Measurements from ENCODE around the gene NOTCH2.

The NOTCH2 gene

GRCh38 chr1:119947468-119947867 is 122.0 kb downstream of the NOTCH2 start:
- Histone ChIP-seq H3K36me3 (peaks cover 43 to 99% (median 62%) of the 10 kb centered on the region in 11 experiments), H3K27me3 (peaks cover 0 to 2% (median 0%) of the 10 kb centered on the region in 11 experiments; a peak in 1 of 22 replicates), H4K20me1 (peaks cover 0 to 87% (median 0%) of the 10 kb centered on the region in 11 experiments; a peak in 7 of 22 replicates), H3K9me3 (replicated peaks in 1 of 11) (peaks cover 0 to 6% (median 0%) of the 10 kb centered on the region in 11 experiments; a peak in 3 of 22 replicates), H3K9ac (no peak overlapping the region), H3K4me2 (no peak overlapping the region), H3K27ac (no peak overlapping the region), H3K4me3 (no peak overlapping the region), H3K4me1 (peaks cover 0 to 6% (median 0%) of the 10 kb centered on the region in 10 experiments; a peak in 1 of 20 replicates)
- no peak for TF ChIP-seq Cebpa-rat (IDR thresholded peaks at IDR 0.05)

GRCh38 chr1:119946724-119947123 is 122.7 kb downstream of the NOTCH2 start:
- Histone ChIP-seq H3K4me1 (peaks cover 0 to 6% (median 0%) of the 10 kb centered on the region in 10 experiments; a peak in 1 of 20 replicates), H3K4me2 (no peak overlapping the region), H3K36me3 (peaks cover 37 to 99% (median 60%) of the 10 kb centered on the region in 11 experiments), H3K27ac (no peak overlapping the region), H4K20me1 (peaks cover 0 to 89% (median 0%) of the 10 kb centered on the region in 11 experiments; a peak in 7 of 22 replicates), H3K27me3 (no peaks in the 10 kb centered on the region), H3K9me3 (replicated peaks in 1 of 11) (peaks cover 0 to 6% (median 0%) of the 10 kb centered on the region in 11 experiments; a peak in 3 of 22 replicates), H3K9ac (no peak overlapping the region), H3K4me3 (no peak overlapping the region)
- no peak for TF ChIP-seq Cebpa-rat (IDR thresholded peaks at IDR 0.05)

- Histone ChIP-seq H4K20me1 (peaks cover 0 to 89% (median 0%) of the 10 kb centered on the region in 11 experiments; a peak in 7 of 22 replicates), H3K4me3 (no peak overlapping the region), H3K27ac (no peak overlapping the region), H3K9ac (no peak overlapping the region), H3K27me3 (no peaks in the 10 kb centered on the region), H3K36me3 (peaks cover 37 to 99% (median 62%) of the 10 kb centered on the region in 11 experiments), H3K4me2 (no peak overlapping the region), H3K9me3 (replicated peaks in 1 of 11) (peaks cover 0 to 6% (median 0%) of the 10 kb centered on the region in 11 experiments; a peak in 3 of 22 replicates), H3K4me1 (peaks cover 0 to 6% (median 0%) of the 10 kb centered on the region in 10 experiments; a peak in 1 of 20 replicates)
- TF ChIP-seq Cebpa-rat (IDR thresholded peaks at IDR 0.05), result no peak
Observed at GRCh38 chr1:119943216-119943615, 126.2 kb downstream of the NOTCH2 start.

GRCh38 chr1:119941392-119941791 is 128.1 kb downstream of the NOTCH2 start:
- Histone ChIP-seq H3K9ac (no peak overlapping the region), H3K4me2 (no peak overlapping the region), H3K27me3 (no peaks in the 10 kb centered on the region), H4K20me1 (peaks cover 0 to 77% (median 0%) of the 10 kb centered on the region in 11 experiments; a peak in 4 of 22 replicates), H3K4me3 (no peak overlapping the region), H3K4me1 (peaks cover 0 to 6% (median 0%) of the 10 kb centered on the region in 10 experiments; a peak in 1 of 20 replicates), H3K36me3 (peaks cover 50 to 99% (median 69%) of the 10 kb centered on the region in 11 experiments), H3K9me3 (replicated peaks in 1 of 11) (peaks cover 0 to 6% (median 0%) of the 10 kb centered on the region in 11 experiments; a peak in 3 of 22 replicates), H3K27ac (no peak overlapping the region)
- no peak for TF ChIP-seq Cebpa-rat (IDR thresholded peaks at IDR 0.05)

GRCh38 chr1:119940697-119941096 is 128.8 kb downstream of the NOTCH2 start:
- Histone ChIP-seq H3K9me3 (replicated peaks in 1 of 11) (peaks cover 0 to 6% (median 0%) of the 10 kb centered on the region in 11 experiments; a peak in 3 of 22 replicates), H3K27ac (no peak overlapping the region), H3K27me3 (no peaks in the 10 kb centered on the region), H3K4me2 (no peak overlapping the region), H4K20me1 (peaks cover 0 to 73% (median 0%) of the 10 kb centered on the region in 11 experiments; a peak in 5 of 22 replicates), H3K9ac (no peak overlapping the region), H3K4me1 (peaks cover 0 to 6% (median 0%) of the 10 kb centered on the region in 10 experiments; a peak in 1 of 20 replicates), H3K4me3 (no peak overlapping the region), H3K36me3 (peaks cover 57 to 99% (median 76%) of the 10 kb centered on the region in 11 experiments)
- TF ChIP-seq Cebpa-rat (IDR thresholded peaks at IDR 0.05), result no peak

- no peak for TF ChIP-seq Cebpa-rat (IDR thresholded peaks at IDR 0.05)
- Histone ChIP-seq H3K27ac (no peak overlapping the region), H3K4me1 (no peaks in the 10 kb centered on the region), H3K9ac (no peak overlapping the region), H3K36me3 (peaks cover 85 to 100% (median 99%) of the 10 kb centered on the region in 11 experiments), H4K20me1 (peaks cover 0 to 57% (median 0%) of the 10 kb centered on the region in 11 experiments; a peak in 5 of 22 replicates), H3K9me3 (replicated peaks in 1 of 11) (peaks cover 8 to 30% (median 13%) of the 10 kb centered on the region in 11 experiments; a peak in 18 of 22 replicates), H3K4me2 (no peak overlapping the region), H3K27me3 (no peaks in the 10 kb centered on the region), H3K4me3 (no peak overlapping the region)
Observed at GRCh38 chr1:119937198-119937597, 132.3 kb downstream of the NOTCH2 start.

- Histone ChIP-seq H3K27me3 (no peaks in the 10 kb centered on the region), H3K9me3 (replicated peaks in 1 of 11) (peaks cover 8 to 30% (median 13%) of the 10 kb centered on the region in 11 experiments; a peak in 18 of 22 replicates), H3K27ac (no peak overlapping the region), H3K4me1 (no peaks in the 10 kb centered on the region), H3K36me3 (peaks cover 79 to 95% (median 88%) of the 10 kb centered on the region in 11 experiments), H3K4me3 (no peak overlapping the region), H3K4me2 (no peak overlapping the region), H4K20me1 (peaks cover 0 to 52% (median 0%) of the 10 kb centered on the region in 11 experiments; a peak in 4 of 22 replicates), H3K9ac (no peak overlapping the region)
- no peak for TF ChIP-seq Cebpa-rat (IDR thresholded peaks at IDR 0.05)
Observed at GRCh38 chr1:119935915-119936314, 133.5 kb downstream of the NOTCH2 start.

GRCh38 chr1:119935373-119935772 is 134.1 kb downstream of the NOTCH2 start:
- no peak overlapping the region for H3K9ac ChIP-seq
- no peak for TF ChIP-seq Cebpa-rat (IDR thresholded peaks at IDR 0.05)
- peaks cover 75 to 95% (median 87%) of the 10 kb centered on the region in 11 experiments for H3K36me3 ChIP-seq
- peaks cover 0 to 54% (median 0%) of the 10 kb centered on the region in 11 experiments; a peak in 4 of 22 replicates for H4K20me1 ChIP-seq
- H3K27ac ChIP-seq, result no peak overlapping the region
- H3K4me2 ChIP-seq, result no peak overlapping the region
- H3K9me3 ChIP-seq (replicated peaks in 1 of 11), result peaks cover 8 to 30% (median 13%) of the 10 kb centered on the region in 11 experiments; a peak in 18 of 22 replicates
- H3K4me3 ChIP-seq, result no peak overlapping the region
- no peaks in the 10 kb centered on the region for H3K27me3 ChIP-seq
- H3K4me1 ChIP-seq, result no peaks in the 10 kb centered on the region

- no peak for TF ChIP-seq Cebpa-rat (IDR thresholded peaks at IDR 0.05)
- Histone ChIP-seq H3K4me1 (no peaks in the 10 kb centered on the region), H3K9ac (no peak overlapping the region), H3K4me3 (no peak overlapping the region), H3K27me3 (no peaks in the 10 kb centered on the region), H3K9me3 (replicated peaks in 1 of 11) (peaks cover 8 to 30% (median 13%) of the 10 kb centered on the region in 11 experiments; a peak in 18 of 22 replicates), H3K36me3 (peaks cover 72 to 95% (median 87%) of the 10 kb centered on the region in 11 experiments), H3K4me2 (no peak overlapping the region), H3K27ac (no peak overlapping the region), H4K20me1 (peaks cover 0 to 57% (median 0%) of the 10 kb centered on the region in 11 experiments; a peak in 4 of 22 replicates)
Observed at GRCh38 chr1:119933397-119933796, 136.1 kb downstream of the NOTCH2 start.
